ES-I3 (cell line): ENCODE measurements around the gene CLEC4G.
"Not testable (repeated sequence)": the region's sequence is repeated elsewhere in the genome, so short reads cannot be mapped to it uniquely, and the experiment has no call there.

Source experiments
- H3K36me3 ChIP-seq: 2 replicates; pipeline ENCODE4 v1.6.1; 2013; ENCODE audit warnings: mild to moderate bottlenecking, low read length, control low read depth, moderate library complexity; ENCODE audit not compliant: insufficient read depth
- H3K4me1 ChIP-seq: 2 replicates; pipeline ENCODE4 v1.6.1; 2013; ENCODE audit warnings: mild to moderate bottlenecking, control low read depth, low read length; ENCODE audit not compliant: insufficient read depth
- H3K9ac ChIP-seq: 2 replicates; pipeline ENCODE4 v1.6.1; 2013; ENCODE audit warnings: low read depth, mild to moderate bottlenecking, low read length, moderate library complexity
- H3K9me3 ChIP-seq: 2 replicates; pipeline ENCODE4 v1.6.1; 2013; ENCODE audit warnings: mild to moderate bottlenecking, low read length, moderate library complexity; ENCODE audit not compliant: control insufficient read depth, insufficient read depth

CLEC4G gene

DNA sequence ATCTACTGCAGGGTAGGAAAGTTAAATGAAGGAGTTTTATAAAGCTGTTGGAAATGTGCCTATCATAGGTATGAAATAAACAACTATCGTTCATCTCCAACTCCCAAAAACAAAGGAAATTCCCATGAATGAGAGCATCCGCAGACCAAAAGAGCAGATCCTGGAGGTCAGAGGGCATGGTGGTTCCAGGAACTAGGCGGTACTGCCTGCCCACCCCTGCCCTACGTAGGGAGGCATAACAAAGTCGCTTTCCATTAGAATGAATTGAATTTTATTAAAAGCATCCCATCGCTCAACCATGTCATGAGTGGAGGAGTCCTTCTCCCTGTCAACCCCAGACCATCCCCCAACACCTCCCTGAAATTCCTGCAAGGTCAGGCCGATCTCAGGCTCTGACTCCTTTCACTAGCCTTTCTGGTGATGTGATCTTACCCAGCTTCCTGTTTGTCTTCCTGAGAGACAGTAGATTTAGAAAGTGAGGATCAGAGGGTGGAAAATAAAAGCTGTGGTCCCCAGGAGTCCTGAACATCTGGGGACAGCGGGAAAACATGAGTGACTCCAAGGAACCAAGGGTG, 30.9 kb upstream of the CLEC4G start, which contains the start of gene CLEC4M:
Gene CLEC4M, plus strand, starts transcription at position 525 of the 575 bp plus-strand sequence. Its CDS starts 24 bp downstream, at position 549.
- H3K9ac ChIP-seq, result no peak within 1 kb of the TSS
- no peaks in the 10 kb centered on the region for H3K9me3 ChIP-seq
- no peaks in the 10 kb centered on the region for H3K36me3 ChIP-seq
- no peaks in the 10 kb centered on the region for H3K4me1 ChIP-seq

DNA sequence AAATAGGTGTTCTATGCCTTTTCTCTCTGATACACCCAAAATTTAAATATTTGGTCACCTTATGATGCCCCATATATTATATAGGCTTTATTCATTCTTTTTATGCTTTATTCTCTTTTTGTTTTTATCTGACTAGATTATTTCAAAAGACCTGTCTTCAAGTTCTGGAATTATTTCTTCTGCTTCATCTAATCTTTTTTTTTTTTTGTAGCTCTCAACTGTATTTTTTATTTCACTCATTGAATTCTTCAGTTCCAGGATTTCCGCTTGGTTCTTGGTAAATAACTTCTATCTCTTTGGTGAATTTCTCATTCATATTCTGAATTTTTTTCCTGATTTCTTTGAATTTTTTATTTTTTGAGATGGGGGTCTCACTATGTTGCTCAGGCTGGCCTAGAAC, 27.2 kb upstream of the CLEC4G start:
- peaks cover 5% of the 10 kb centered on the region; the same call in 1 of the 2 replicates for H3K9me3 ChIP-seq
- no peaks in the 10 kb centered on the region for H3K36me3 ChIP-seq

DNA sequence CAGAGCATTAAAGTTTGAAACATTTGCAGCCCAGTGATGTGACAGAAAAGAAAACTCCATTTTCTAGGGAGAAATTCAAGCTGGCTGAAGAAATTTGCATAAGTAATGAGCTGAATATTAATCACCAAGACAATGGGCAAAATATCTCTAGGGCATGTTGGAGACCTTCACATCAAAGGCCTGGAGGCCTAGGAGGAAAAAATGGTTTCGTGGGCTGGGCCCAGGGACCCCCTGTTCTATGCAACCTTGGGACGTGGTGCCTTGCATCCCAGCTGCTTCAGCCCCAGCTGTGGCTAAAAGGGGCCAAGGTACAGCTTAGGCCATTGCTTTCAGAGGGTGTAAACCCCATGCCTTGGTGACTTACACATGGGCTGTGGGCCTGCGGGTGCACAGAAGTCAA, 25.4 kb upstream of the CLEC4G start:
- Histone ChIP-seq H3K9me3 (peaks cover 5% of the 10 kb centered on the region; the same call in 1 of the 2 replicates), H3K36me3 (no peaks in the 10 kb centered on the region), H3K4me1 (no peaks in the 10 kb centered on the region)

More for the DNA sequence above, 27.2 kb upstream of the CLEC4G start:
- no peak overlapping the region for H3K9ac ChIP-seq
- H3K4me1 ChIP-seq, result no peaks in the 10 kb centered on the region

DNA sequence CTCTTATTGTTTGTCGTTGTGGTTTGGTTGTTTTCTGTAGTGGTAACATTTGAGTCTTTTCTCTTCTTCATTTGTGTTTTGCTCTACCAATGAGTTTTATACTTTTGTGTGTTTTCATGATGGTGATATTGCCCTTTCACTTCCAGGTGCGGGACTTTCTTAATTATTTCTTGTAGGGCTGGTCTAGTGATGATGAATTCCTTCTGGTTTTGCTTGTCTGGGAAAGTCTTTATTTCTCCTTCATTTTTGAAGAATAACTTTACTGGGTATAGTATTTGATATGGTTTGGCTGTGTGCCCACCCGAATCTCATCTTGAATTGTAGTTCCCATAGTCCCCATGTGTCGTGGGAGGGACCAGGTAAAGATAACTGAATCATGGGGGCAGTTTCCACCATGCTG, 24.3 kb upstream of the CLEC4G start:
- Histone ChIP-seq H3K9me3 (peaks cover 5% of the 10 kb centered on the region; the same call in 1 of the 2 replicates), H3K9ac (no peak overlapping the region), H3K36me3 (no peaks in the 10 kb centered on the region), H3K4me1 (no peaks in the 10 kb centered on the region)

More for the DNA sequence above, 25.4 kb upstream of the CLEC4G start:
- no peak overlapping the region for H3K9ac ChIP-seq

DNA sequence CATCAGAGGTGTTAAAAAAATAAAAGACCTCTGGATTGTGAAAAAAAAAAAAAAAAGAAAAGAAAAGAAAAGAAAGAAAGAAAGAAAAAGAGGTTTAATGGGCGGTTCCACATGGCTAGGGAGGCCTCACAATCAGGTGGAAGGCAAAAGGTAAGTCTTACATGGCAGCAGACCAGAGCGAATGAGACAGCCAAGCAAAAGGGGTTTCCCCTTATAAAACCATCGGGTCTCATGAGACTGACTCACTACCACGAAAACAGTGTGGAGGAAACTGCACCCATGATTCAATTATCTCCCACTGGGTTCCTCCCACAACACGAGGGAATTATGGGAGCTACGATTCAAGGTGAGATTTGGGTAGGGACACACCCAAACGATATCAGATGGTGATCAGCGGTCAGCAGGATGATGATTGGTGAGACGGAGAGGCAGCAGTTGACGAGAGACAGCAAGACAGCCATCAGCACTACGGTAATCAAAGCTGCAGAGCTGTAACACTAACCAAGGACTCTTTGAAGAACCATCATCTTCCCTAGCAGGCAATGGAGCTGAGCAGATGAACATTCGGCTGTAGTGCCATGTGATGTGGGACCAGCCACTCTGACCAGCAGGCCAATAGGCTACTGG, 19.4 kb upstream of the CLEC4G start:
- H3K9ac ChIP-seq, result no peak overlapping the region
- no peaks in the 10 kb centered on the region for H3K36me3 ChIP-seq
- no peaks in the 10 kb centered on the region for H3K9me3 ChIP-seq
- no peaks in the 10 kb centered on the region for H3K4me1 ChIP-seq

DNA sequence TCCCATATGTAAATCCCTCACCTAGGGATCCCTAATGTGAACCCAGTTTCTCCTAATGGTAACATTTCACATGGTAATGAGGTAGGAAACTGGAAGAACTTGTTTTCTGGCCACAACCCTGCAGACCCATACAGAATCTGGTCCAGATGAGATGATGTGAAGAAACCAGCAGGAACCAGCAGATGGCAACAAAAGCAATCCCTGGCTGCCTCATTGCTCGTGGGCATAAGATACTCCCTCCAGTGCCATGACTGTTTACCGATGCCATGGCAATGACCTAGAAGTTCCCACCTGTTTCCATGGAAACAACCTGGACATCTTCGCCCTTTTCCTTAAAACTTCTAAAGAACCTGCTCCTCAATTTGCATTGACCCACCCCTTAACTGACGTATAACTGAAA, 16.8 kb upstream of the CLEC4G start:
- H3K4me1 ChIP-seq, result no peaks in the 10 kb centered on the region
- no peaks in the 10 kb centered on the region for H3K9me3 ChIP-seq
- no peaks in the 10 kb centered on the region for H3K36me3 ChIP-seq
- H3K9ac ChIP-seq, result no peak overlapping the region

DNA sequence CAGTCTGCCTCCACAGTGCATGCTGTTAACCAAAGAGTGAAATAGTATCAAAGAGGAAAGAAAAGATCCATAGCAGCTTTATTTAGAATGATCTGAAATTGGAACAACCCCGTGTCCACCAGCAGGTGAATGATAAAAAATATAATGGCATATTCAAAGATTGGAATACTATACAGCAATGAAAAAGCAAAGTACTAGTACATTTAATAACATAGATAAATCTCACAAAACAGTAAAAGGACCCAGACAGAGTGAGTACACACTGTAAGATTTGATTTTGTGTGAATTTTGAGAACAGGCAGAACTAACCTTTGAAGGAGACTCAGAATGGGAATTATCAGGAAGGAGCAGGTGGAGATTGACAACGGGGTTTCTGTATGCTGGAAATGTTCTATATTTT, 16.3 kb upstream of the CLEC4G start:
- Histone ChIP-seq H3K9ac (no peak overlapping the region), H3K36me3 (no peaks in the 10 kb centered on the region), H3K4me1 (no peaks in the 10 kb centered on the region), H3K9me3 (no peaks in the 10 kb centered on the region)

DNA sequence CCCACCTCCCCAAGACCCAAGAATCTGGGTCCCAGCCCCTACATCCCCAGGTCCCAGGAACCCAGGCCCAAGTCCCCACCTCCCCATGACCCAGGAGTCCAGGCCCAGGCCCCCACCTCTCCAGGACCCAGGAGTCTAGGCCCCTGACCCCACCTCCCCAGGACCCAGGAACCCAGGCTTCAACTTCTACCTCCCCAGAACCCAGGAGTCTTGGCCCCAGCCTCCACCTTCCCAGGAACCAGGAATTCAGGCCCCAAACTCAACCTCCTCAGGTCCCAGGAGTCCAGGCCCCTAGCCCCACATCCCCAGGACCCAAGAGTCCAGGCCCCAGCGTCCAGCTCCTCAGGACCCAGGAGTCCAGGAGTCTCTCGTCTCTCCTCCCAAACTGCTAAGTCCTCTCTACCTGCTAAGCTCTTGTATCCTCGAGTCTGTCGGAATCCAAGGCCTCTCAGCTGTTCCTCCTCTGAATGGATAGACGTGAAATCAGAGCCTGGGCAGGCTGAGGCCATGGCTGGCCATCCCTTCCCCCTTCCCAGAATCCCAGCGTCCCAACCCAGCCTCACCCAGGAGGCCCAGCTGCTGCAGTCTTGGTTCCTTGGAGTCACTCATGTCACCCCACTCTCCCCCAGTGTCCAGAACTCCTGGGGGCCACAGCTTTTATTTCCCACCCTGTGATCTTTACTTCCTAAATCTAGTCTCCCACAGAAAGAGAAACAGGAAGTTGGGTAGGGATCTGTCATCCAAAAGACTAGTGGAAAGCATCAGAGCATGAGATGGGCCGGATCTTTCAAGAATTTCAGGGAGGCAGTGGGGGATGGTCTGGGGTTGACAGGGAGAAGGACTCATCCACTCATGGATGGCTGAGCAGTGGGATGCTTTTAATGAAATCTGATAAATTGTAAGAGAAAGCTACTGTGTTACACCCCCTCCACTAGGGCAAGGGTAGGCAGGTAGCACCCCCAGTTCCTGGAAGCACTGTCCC, 15.3 kb upstream of the CLEC4G start, which contains the start of gene CD209:
Gene CD209, minus strand, starts transcription at position 632 of the 982 bp plus-strand sequence. Its CDS starts 23 bp downstream, at position 609.
- H3K36me3 ChIP-seq, result no peaks in the 10 kb centered on the region
- no peaks in the 10 kb centered on the region for H3K4me1 ChIP-seq
- no peak within 1 kb of the TSS for H3K9ac ChIP-seq
- no peaks in the 10 kb centered on the region for H3K9me3 ChIP-seq

DNA sequence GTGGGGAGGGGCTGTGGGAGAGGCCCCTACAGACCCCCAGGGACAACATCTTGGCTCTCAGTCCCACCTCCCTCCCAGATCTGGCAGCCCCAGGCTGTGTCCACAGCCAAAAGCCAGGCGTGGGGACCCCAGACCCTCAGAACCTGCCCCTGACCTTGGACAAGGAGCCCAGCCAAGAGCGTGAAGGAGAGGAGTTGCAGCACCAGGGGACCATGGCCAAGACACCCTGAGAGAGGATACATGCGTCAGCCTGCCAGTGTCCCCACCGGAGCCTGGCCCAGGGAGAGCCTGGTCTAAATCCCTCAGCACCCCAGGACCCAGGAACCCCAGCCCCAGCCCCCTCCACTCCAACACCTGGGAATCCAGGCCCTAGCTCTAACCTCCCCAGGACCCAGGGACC, 14.4 kb upstream of the CLEC4G start:
- H3K9ac ChIP-seq, H3K9me3 ChIP-seq, H3K36me3 ChIP-seq, H3K4me1 ChIP-seq: not testable (repeated sequence)

DNA sequence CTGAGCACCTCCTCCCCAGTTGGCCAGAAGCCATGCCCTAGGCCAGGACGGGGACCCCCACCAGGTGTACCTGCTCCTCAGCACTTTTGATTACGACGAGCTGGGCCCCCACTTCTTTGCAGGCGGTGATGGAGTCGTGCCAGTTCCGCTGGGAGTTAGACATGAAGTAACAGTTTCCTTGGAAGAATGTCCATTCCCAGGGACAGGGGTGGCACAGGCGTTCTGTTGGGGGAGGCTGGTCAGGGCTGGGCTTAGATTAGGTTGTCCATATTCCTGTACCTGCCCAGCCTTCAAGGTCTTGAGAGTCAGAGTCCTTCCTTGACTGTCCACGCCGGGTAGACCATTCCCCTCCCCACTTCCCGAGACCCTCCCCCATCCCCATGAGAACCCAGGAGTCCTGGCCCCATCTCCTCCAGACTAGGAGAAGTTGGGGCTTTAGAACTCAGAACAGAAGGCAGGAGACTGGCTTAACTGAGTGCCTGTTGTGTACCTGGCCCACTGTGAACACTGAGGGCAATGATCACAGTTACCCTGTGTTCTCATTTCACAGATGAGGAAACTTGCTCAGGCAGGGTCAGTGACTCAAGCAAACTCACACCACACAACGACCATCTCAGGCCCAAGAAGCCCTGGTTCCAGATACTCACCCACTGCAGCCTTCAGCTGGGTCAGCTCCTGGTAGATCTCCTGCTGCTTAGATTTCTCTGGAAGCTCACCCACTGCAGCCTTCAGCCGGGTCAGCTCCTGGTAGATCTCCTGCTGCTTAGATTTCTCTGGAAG, 13.2 kb upstream of the CLEC4G start:
- no peaks in the 10 kb centered on the region for H3K9me3 ChIP-seq
- no peak overlapping the region for H3K9ac ChIP-seq
- H3K4me1 ChIP-seq, result no peaks in the 10 kb centered on the region
- H3K36me3 ChIP-seq, result no peaks in the 10 kb centered on the region

DNA sequence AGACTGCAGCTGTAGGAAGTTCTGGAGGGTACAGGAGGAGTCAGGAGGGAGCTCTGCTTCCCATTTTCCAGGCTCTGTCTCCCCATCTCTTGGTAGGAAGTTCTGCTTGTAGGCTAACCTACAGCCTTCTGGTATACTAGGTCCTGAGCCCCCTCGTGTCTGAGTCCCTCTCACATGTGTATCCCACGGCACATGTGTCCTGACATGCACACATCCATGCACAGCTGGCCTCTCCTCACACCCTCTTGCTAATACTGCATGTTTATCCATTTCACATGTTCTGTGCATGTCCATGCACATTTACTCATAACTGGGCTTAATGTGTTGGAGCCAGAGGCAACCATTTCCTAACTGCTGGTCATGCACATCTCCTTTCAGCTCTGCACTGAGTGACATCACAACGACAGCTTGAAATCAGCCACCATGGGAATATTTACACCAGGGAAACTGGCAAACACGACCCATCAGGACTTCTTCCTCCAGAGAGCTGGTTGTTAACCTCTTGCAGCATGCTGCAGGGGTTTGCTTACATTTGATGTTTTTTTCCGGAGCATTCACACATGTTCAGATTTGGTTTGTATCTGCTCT, 12.4 kb upstream of the CLEC4G start:
- Histone ChIP-seq H3K9me3 (no peaks in the 10 kb centered on the region), H3K36me3 (no peaks in the 10 kb centered on the region), H3K9ac (no peak overlapping the region), H3K4me1 (no peaks in the 10 kb centered on the region)

DNA sequence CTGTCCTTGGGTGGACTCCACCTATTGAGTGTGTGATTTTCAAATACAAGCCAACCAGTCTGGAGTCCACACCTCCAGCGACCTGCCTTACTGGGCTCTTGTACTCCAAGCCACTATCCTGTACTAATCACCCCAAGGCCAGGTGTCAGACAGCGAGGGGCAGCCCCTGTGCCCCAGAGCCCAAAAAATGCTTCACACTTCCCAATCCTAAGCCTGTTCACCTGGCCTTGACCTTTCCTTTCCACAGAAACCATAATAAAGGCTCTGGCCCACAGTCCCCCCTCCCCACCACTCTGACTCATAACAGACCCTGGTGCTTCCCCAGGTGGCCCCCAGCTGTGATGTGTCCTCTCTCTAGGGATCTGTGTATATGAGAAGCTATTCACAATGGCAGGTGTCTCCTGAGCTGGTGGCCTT, 11.5 kb upstream of the CLEC4G start:
- H3K4me1 ChIP-seq, result no peaks in the 10 kb centered on the region

DNA sequence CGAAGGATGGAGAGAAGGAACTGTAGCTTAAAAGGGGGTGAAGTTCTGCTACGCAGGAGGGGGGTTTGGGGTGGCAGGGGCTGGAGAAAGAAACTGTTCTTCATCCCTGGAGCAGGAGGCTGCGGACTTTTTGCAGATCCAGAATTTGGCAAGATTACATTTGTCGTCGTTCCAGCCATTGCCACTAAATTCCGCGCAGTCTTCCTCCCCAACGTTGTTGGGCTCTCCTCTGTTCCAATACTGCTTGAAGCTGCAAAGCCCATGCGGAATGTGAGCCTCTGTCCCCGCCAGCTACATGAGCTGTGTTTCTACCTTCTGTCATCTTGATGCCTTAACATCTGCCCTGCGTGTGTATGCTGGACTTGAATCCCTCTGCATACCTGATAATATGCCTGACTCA, 11.1 kb upstream of the CLEC4G start:
- no peaks in the 10 kb centered on the region for H3K4me1 ChIP-seq
- H3K9ac ChIP-seq, result no peak overlapping the region
- H3K36me3 ChIP-seq, result no peaks in the 10 kb centered on the region
- no peaks in the 10 kb centered on the region for H3K9me3 ChIP-seq

More for the DNA sequence above, 11.5 kb upstream of the CLEC4G start:
- H3K36me3 ChIP-seq, result no peaks in the 10 kb centered on the region
- H3K9me3 ChIP-seq, result no peaks in the 10 kb centered on the region
- H3K9ac ChIP-seq, result no peak overlapping the region
